Measurements from ENCODE around the gene MAPKAP1.

Gene MAPKAP1

DNA sequence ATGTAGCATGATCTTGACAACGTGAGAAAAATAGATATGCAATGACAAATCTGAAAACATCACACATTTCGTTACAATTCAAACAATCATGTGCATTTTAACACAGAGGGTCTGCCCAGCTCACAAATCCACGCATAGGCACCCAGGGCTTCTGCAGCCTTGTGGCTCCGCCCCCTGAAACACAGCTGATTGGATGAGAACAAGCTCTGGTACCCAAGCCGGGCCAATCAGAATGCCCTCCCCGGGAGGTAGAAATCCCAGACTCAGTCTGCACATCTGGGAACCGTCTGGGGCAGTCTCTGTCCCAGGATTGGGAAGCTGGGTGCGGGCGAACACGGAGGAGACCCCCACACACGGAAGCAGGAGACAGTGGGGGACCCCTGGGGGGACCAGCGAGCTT, 307.8 kb downstream of the MAPKAP1 start:
- no peak for TF ChIP-seq USF1 (IDR thresholded peaks at IDR 0.05)
- TF ChIP-seq EP300 (IDR thresholded peaks at IDR 0.05; ENCODE audit: borderline replicate concordance) = no peak
- TF ChIP-seq TAF1 (IDR thresholded peaks at IDR 0.05; ENCODE audit: low read depth) = no peak
- no peak for TF ChIP-seq TCF12 (IDR thresholded peaks at IDR 0.05; ENCODE audit: low read depth)

- TF ChIP-seq YY1 (IDR thresholded peaks at IDR 0.05; ENCODE audit: low read depth) = no peak
- no peak for TF ChIP-seq TCF12 (IDR thresholded peaks at IDR 0.05; ENCODE audit: low read depth)
- TF ChIP-seq EGR1 (IDR thresholded peaks at IDR 0.05) = no peak
- no peak for TF ChIP-seq TEAD4 (IDR thresholded peaks at IDR 0.05)
- TF ChIP-seq EP300 (IDR thresholded peaks at IDR 0.05; ENCODE audit: borderline replicate concordance) = no peak
- TF ChIP-seq TAF1 (IDR thresholded peaks at IDR 0.05; ENCODE audit: low read depth) = no peak
- no peak for TF ChIP-seq CEBPB (IDR thresholded peaks at IDR 0.05)
- no peak for TF ChIP-seq NFIC (IDR thresholded peaks at IDR 0.05)
- no peak for TF ChIP-seq RAD21 (IDR thresholded peaks at IDR 0.05; ENCODE audit: low read depth)
- TF ChIP-seq, protein P1, sequence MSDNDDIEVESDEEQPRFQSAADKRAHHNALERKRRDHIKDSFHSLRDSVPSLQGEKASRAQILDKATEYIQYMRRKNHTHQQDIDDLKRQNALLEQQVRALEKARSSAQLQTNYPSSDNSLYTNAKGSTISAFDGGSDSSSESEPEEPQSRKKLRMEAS (IDR thresholded peaks at IDR 0.05) = no peak
- no peak for TF ChIP-seq CREB1 (IDR thresholded peaks at IDR 0.05; ENCODE audit: low read depth)
- no peak for TF ChIP-seq FOXM1 (IDR thresholded peaks at IDR 0.05; ENCODE audit: borderline replicate concordance, low read depth)
Observed at GRCh38 chr9:125398243-125398642, 308.8 kb downstream of the MAPKAP1 start.

GRCh38 chr9:125397736-125398135, 309.3 kb downstream of the MAPKAP1 start:
- TF ChIP-seq TEAD4 (IDR thresholded peaks at IDR 0.05) (no peak), CEBPB (IDR thresholded peaks at IDR 0.05) (no peak), EGR1 (IDR thresholded peaks at IDR 0.05) (no peak), TAF1 (IDR thresholded peaks at IDR 0.05; ENCODE audit: low read depth) (no peak), CREB1 (IDR thresholded peaks at IDR 0.05; ENCODE audit: low read depth) (no peak), ZBTB7A (IDR thresholded peaks at IDR 0.05; ENCODE audit: low read depth) (no peak), RAD21 (IDR thresholded peaks at IDR 0.05; ENCODE audit: low read depth) (no peak), FOXM1 (IDR thresholded peaks at IDR 0.05; ENCODE audit: borderline replicate concordance, low read depth) (no peak), YY1 (IDR thresholded peaks at IDR 0.05; ENCODE audit: low read depth) (no peak), EP300 (IDR thresholded peaks at IDR 0.05; ENCODE audit: borderline replicate concordance) (no peak), NFIC (IDR thresholded peaks at IDR 0.05) (no peak), USF1 (IDR thresholded peaks at IDR 0.05) (no peak), TCF12 (IDR thresholded peaks at IDR 0.05; ENCODE audit: low read depth) (no peak)
- TF ChIP-seq, protein P1 (IDR thresholded peaks at IDR 0.05) = no peak
- TF ChIP-seq, protein P2, sequence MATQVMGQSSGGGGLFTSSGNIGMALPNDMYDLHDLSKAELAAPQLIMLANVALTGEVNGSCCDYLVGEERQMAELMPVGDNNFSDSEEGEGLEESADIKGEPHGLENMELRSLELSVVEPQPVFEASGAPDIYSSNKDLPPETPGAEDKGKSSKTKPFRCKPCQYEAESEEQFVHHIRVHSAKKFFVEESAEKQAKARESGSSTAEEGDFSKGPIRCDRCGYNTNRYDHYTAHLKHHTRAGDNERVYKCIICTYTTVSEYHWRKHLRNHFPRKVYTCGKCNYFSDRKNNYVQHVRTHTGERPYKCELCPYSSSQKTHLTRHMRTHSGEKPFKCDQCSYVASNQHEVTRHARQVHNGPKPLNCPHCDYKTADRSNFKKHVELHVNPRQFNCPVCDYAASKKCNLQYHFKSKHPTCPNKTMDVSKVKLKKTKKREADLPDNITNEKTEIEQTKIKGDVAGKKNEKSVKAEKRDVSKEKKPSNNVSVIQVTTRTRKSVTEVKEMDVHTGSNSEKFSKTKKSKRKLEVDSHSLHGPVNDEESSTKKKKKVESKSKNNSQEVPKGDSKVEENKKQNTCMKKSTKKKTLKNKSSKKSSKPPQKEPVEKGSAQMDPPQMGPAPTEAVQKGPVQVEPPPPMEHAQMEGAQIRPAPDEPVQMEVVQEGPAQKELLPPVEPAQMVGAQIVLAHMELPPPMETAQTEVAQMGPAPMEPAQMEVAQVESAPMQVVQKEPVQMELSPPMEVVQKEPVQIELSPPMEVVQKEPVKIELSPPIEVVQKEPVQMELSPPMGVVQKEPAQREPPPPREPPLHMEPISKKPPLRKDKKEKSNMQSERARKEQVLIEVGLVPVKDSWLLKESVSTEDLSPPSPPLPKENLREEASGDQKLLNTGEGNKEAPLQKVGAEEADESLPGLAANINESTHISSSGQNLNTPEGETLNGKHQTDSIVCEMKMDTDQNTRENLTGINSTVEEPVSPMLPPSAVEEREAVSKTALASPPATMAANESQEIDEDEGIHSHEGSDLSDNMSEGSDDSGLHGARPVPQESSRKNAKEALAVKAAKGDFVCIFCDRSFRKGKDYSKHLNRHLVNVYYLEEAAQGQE (IDR thresholded peaks at IDR 0.05; ENCODE audit: low read depth) = no peak

GRCh38 chr9:125396799-125397198, 310.2 kb downstream of the MAPKAP1 start:
- TF ChIP-seq NFIC (IDR thresholded peaks at IDR 0.05) (no peak), TCF12 (IDR thresholded peaks at IDR 0.05; ENCODE audit: low read depth) (no peak), CREB1 (IDR thresholded peaks at IDR 0.05; ENCODE audit: low read depth) (no peak), EGR1 (IDR thresholded peaks at IDR 0.05) (no peak)

GRCh38 chr9:125393426-125393825, 313.6 kb downstream of the MAPKAP1 start:
- TF ChIP-seq ZBTB7A (IDR thresholded peaks at IDR 0.05; ENCODE audit: low read depth) (no peak), TCF12 (IDR thresholded peaks at IDR 0.05; ENCODE audit: low read depth) (no peak), TEAD4 (IDR thresholded peaks at IDR 0.05) (no peak), USF1 (IDR thresholded peaks at IDR 0.05) (no peak), YY1 (IDR thresholded peaks at IDR 0.05; ENCODE audit: low read depth) (no peak), CEBPB (IDR thresholded peaks at IDR 0.05) (no peak), CREB1 (IDR thresholded peaks at IDR 0.05; ENCODE audit: low read depth) (no peak), EGR1 (IDR thresholded peaks at IDR 0.05) (no peak), FOXM1 (IDR thresholded peaks at IDR 0.05; ENCODE audit: borderline replicate concordance, low read depth) (no peak), NFIC (IDR thresholded peaks at IDR 0.05) (no peak), EP300 (IDR thresholded peaks at IDR 0.05; ENCODE audit: borderline replicate concordance) (no peak), TAF1 (IDR thresholded peaks at IDR 0.05; ENCODE audit: low read depth) (no peak), RAD21 (IDR thresholded peaks at IDR 0.05; ENCODE audit: low read depth) (no peak)
- TF ChIP-seq, protein P1 (IDR thresholded peaks at IDR 0.05) = no peak
- TF ChIP-seq, protein P2 (IDR thresholded peaks at IDR 0.05; ENCODE audit: low read depth) = no peak
